OCI-LY3 (cell line): Measurements from ENCODE around the gene OSBPL7.
A peak's percentile ranks its signal among the peaks of the same experiment; 100 is the strongest.

Experiments
- H2AFZ ChIP-seq: fragments of 200-600, 300-600 bp; shearing (Covaris generic); 2 replicates; pipeline ENCODE4 v1.6.0; 2014; ENCODE audit warnings: antibody characterized with exemption, low read depth, low read length
- H3K27ac ChIP-seq: fragments of 200-600, 300-600 bp; sonication (generic); 2 replicates; pipeline ENCODE4 v1.5.1; 2014; ENCODE audit warnings: mild to moderate bottlenecking, low read length, moderate library complexity, mixed read lengths
- H3K27me3 ChIP-seq: fragments of 200-600, 300-600 bp; sonication (generic); 2 replicates; pipeline ENCODE4 v1.6.1; 2014; ENCODE audit warnings: low read depth, low read length, mixed read lengths
- H3K36me3 ChIP-seq: fragments of 200-600, 300-600 bp; sonication (generic); replicated peaks from 2 replicates; pipeline ENCODE3; 2014; ENCODE audit warnings: low read depth, low read length, mixed read lengths
- H3K4me1 ChIP-seq: fragments of 300-600, 200-600 bp; sonication (generic); 2 replicates; pipeline ENCODE4 v1.6.1; 2014; ENCODE audit warnings: low read length, mixed read lengths
- H3K4me2 ChIP-seq: fragments of 200-600, 300-600 bp; sonication (generic); 2 replicates; pipeline ENCODE4 v1.6.1; 2014; ENCODE audit warnings: low read length, mixed read lengths
- H3K4me3 ChIP-seq: fragments of 300-600, 200-600 bp; sonication (generic); 2 replicates; pipeline ENCODE4 v1.5.1; 2014; ENCODE audit warnings: antibody characterized with exemption, mild to moderate bottlenecking, low read length, moderate library complexity
- H3K79me2 ChIP-seq: fragments of 300-600, 200-600 bp; shearing (Covaris generic); 2 replicates; pipeline ENCODE4 v1.6.1; 2014; ENCODE audit warnings: mild to moderate bottlenecking, low read length, mixed read lengths
- H3K9ac ChIP-seq: fragments of 300-600, 200-600 bp; shearing (Covaris generic); 2 replicates; pipeline ENCODE4 v1.6.0; 2014; ENCODE audit warnings: mild to moderate bottlenecking, low read length, moderate library complexity
- H3K9me3 ChIP-seq: fragments of 200-600, 300-600 bp; shearing (Covaris generic); 2 replicates; pipeline ENCODE4 v1.6.1; 2014; ENCODE audit warnings: low read length, mixed read lengths; ENCODE audit not compliant: insufficient read depth
- H4K20me1 ChIP-seq: fragments of 200-600, 300-600 bp; sonication (generic); 2 replicates; pipeline ENCODE4 v1.6.1; 2016; ENCODE audit warnings: low read length, mixed read lengths; ENCODE audit not compliant: insufficient read depth
- CTCF ChIP-seq: fragments of 200-600, 300-600 bp; sonication (generic); IDR thresholded peaks from 2 replicates; pipeline ENCODE4 v1.5.1; 2014; ENCODE audit warnings: antibody characterized with exemption, low read length, low read depth
- EZH2phosphoT487 ChIP-seq: fragments of 200-600 bp; shearing (Covaris generic); IDR thresholded peaks from 2 replicates; pipeline ENCODE4 v1.6.1; 2018; ENCODE audit warnings: antibody characterized with exemption, mixed run types, low read depth

OSBPL7 gene

GRCh38 chr17:47840001-47840741 lies 18.6 kb upstream of the OSBPL7 start:
- Histone ChIP-seq H3K4me1 (peaks cover 45% of the 10 kb centered on the region), H3K9me3 (no peaks in the 10 kb centered on the region), H3K9ac (peak overlapping the region; percentile 76), H3K79me2 (peaks cover 9% of the 10 kb centered on the region; the same call in 1 of the 2 replicates), H3K4me2 (peak overlapping the region; percentile 85), H3K27ac (no peak overlapping the region), H3K4me3 (peak overlapping the region; percentile 85), H3K27me3 (no peaks in the 10 kb centered on the region), H3K36me3 (peaks cover 19% of the 10 kb centered on the region), H2AFZ (no peak overlapping the region), H4K20me1 (no peaks in the 10 kb centered on the region)
- TF ChIP-seq CTCF = no peak
- TF ChIP-seq EZH2phosphoT487 = no peak

GRCh38 chr17:47839071-47839470 lies 17.5 kb upstream of the OSBPL7 start:
- Histone ChIP-seq H3K9me3 (no peaks in the 10 kb centered on the region), H3K4me2 (no peak overlapping the region), H3K36me3 (peaks cover 19% of the 10 kb centered on the region), H3K9ac (no peak overlapping the region), H3K27ac (no peak overlapping the region), H3K4me3 (no peak overlapping the region), H4K20me1 (no peaks in the 10 kb centered on the region), H3K27me3 (no peaks in the 10 kb centered on the region), H3K79me2 (peaks cover 9% of the 10 kb centered on the region; the same call in 1 of the 2 replicates), H3K4me1 (peaks cover 34% of the 10 kb centered on the region), H2AFZ (no peak overlapping the region)
- TF ChIP-seq EZH2phosphoT487 = no peak
- TF ChIP-seq CTCF = no peak

GRCh38 chr17:47838636-47839035 lies 17.0 kb upstream of the OSBPL7 start:
- Histone ChIP-seq H4K20me1 (no peaks in the 10 kb centered on the region), H3K4me1 (peaks cover 30% of the 10 kb centered on the region), H3K4me2 (no peak overlapping the region), H3K9me3 (no peaks in the 10 kb centered on the region), H3K79me2 (peaks cover 9% of the 10 kb centered on the region; the same call in 1 of the 2 replicates), H3K27ac (no peak overlapping the region), H3K4me3 (no peak overlapping the region), H3K36me3 (peaks cover 19% of the 10 kb centered on the region), H3K9ac (no peak overlapping the region), H3K27me3 (no peaks in the 10 kb centered on the region), H2AFZ (no peak overlapping the region)
- TF ChIP-seq CTCF (no peak), EZH2phosphoT487 (no peak)

- Histone ChIP-seq H3K4me1 (peaks cover 19% of the 10 kb centered on the region), H3K27me3 (no peaks in the 10 kb centered on the region), H3K36me3 (peaks cover 19% of the 10 kb centered on the region), H3K9ac (no peak overlapping the region), H3K4me3 (no peak overlapping the region), H4K20me1 (no peaks in the 10 kb centered on the region), H3K79me2 (peaks cover 9% of the 10 kb centered on the region; the same call in 1 of the 2 replicates), H3K9me3 (no peaks in the 10 kb centered on the region), H2AFZ (no peak overlapping the region), H3K27ac (no peak overlapping the region), H3K4me2 (no peak overlapping the region)
- no peak for TF ChIP-seq EZH2phosphoT487
- TF ChIP-seq CTCF = no peak
These were observed 15.9 kb upstream of the OSBPL7 start for GRCh38 chr17:47837401-47838039.
